A549 (cell line): ENCODE results near the gene TRAF3IP1.

Source experiments
- BHLHE40 ChIP-seq: IDR thresholded peaks from 2 replicates; pipeline ENCODE4 v1.6.1; 2012; ENCODE audit warnings: low read depth, low read length, inconsistent platforms
- FOXS1 ChIP-seq: fragments of 250-450 bp; sonication (Bioruptor Pico); IDR thresholded peaks from 2 replicates; pipeline ENCODE4 v1.5.0; 2020; ENCODE audit warnings: mild to moderate bottlenecking, moderate library complexity
- POLR2A ChIP-seq: IDR thresholded peaks from 2 replicates; pipeline ENCODE4 v1.6.1; 2012; ENCODE audit warnings: mild to moderate bottlenecking, low read length
- POLR2AphosphoS2 ChIP-seq: conservative IDR thresholded peaks from 2 replicates; pipeline ENCODE4 v1.6.1; 2012; ENCODE audit warnings: low read length, improper control_type of control experiment, inconsistent platforms
- TF ChIP-seq, protein P1 (sequence below): fragments of >200 bp; sonication (Bioruptor Twin); formaldehyde crosslinking; IDR thresholded peaks from 3 replicates; pipeline ENCODE4 v1.5.1; 2016
- TF ChIP-seq, protein P2 (sequence below): fragments of 450-650 bp; IDR thresholded peaks from 2 replicates; pipeline ENCODE4 v1.6.1; 2014; ENCODE audit warnings: antibody characterized with exemption

- TF ChIP-seq BHLHE40 (no peak), FOXS1 (CRISPR knock-in tag) (no peak), POLR2A (no peak), POLR2AphosphoS2 (no peak)
- TF ChIP-seq, protein P1, sequence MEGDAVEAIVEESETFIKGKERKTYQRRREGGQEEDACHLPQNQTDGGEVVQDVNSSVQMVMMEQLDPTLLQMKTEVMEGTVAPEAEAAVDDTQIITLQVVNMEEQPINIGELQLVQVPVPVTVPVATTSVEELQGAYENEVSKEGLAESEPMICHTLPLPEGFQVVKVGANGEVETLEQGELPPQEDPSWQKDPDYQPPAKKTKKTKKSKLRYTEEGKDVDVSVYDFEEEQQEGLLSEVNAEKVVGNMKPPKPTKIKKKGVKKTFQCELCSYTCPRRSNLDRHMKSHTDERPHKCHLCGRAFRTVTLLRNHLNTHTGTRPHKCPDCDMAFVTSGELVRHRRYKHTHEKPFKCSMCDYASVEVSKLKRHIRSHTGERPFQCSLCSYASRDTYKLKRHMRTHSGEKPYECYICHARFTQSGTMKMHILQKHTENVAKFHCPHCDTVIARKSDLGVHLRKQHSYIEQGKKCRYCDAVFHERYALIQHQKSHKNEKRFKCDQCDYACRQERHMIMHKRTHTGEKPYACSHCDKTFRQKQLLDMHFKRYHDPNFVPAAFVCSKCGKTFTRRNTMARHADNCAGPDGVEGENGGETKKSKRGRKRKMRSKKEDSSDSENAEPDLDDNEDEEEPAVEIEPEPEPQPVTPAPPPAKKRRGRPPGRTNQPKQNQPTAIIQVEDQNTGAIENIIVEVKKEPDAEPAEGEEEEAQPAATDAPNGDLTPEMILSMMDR = peak; percentile 20; the same call in 1 of the 3 replicates
- TF ChIP-seq, protein P2, sequence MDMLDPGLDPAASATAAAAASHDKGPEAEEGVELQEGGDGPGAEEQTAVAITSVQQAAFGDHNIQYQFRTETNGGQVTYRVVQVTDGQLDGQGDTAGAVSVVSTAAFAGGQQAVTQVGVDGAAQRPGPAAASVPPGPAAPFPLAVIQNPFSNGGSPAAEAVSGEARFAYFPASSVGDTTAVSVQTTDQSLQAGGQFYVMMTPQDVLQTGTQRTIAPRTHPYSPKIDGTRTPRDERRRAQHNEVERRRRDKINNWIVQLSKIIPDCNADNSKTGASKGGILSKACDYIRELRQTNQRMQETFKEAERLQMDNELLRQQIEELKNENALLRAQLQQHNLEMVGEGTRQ = no peak
Measured at GRCh38 chr2:238277695-238278094, 42.6 kb upstream of the TRAF3IP1 start.
